HTR-8/SVneo (cell line): Measurements from ENCODE around the gene EVI5.
"Not testable (repeated sequence)": the region's sequence is repeated elsewhere in the genome, so short reads cannot be mapped to it uniquely, and the experiment has no call there.

ENCODE experiments used
- DNase-seq: peaks from one replicate; pipeline ENCODE4 v3.0.0; 2011; ENCODE audit warnings: low spot score, mixed read lengths; ENCODE audit not compliant: insufficient read length
- FAIRE-seq: peaks from 2 replicates; lab custom pipeline; 2011; peaks lifted over from hg19 to GRCh38; lab: Jason Lieb, UNC

The EVI5 gene

DNA sequence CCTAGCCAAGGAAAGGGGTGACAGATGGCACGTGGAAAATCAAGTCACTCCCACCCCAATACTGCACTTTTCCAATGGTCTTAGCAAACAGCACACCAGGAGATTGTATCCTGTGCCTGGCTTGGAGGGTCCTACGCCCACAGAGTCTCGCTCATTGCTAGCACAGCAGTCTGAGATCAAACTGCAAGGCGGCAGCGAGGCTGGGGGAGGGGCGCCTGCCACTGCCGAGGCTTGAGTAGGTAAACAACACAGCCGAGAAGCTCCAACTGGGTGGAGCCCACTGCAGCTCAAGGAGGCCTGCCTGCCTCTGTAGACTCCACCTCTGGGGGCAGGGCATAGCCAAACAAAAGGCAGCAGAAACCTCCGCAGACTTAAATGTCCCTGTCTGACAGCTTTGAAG is 195.5 kb downstream of the EVI5 start:
- DNase-seq, FAIRE-seq: not testable (repeated sequence)

DNA sequence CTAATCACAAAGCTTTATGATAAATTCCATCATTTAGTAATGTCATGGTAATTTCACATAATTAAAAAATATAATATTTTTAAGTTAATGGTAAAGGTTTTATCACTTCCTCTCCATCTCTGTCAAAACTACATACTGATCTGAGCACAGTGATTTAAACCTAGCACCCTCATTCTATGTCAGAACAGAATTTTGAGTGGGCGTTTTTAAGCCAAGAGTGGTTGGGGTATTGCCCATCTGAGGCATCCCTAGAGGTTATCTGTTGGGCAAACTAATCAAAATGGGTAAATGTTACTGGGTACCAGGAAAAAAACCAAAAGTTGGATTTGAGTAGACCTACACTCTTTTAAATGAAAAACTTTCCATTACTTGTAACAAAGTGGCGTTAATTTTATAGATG is 197.5 kb downstream of the EVI5 start:
- FAIRE-seq (no peak), DNase-seq (no peak)

DNA sequence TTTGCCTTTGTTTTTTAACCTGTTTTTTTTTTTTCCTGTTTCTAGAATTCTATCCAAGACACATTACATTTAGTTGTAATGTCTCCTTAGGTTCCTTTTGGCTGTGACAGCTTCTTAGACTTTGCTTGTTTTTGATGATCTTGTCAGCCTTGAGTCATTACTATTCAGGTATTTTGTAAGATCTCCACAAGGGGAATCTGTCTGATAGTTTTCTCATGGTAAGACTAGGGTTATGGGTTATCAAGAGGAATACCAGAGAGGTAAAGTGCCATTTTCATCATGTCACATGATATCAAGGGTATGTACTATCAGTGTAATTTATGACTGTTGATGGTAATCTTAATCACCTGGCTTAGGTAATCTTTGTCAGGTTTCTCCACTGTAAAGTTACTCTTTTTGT is 199.1 kb downstream of the EVI5 start:
- FAIRE-seq = peak; percentile 38
- DNase-seq = no peak

DNA sequence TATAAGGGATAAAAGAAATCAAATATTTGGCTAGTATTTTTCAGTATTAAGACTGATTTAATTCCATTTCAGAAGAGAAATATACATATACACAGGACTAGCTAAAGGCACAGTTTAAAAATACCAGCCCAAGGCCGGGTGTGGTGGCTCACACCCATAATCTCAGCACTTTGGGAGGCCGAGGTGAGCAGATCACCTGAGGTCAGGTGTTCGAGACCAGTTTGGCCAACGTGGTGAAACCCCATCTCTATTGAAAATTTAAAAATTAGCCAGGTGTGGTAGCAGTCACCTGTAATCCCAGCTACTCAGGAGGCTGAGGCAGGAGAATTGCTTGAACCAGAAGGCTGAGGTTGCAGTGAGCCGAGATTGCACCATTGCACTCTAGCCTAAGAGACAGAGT is 200.1 kb downstream of the EVI5 start:
- not testable (repeated sequence) for DNase-seq, FAIRE-seq

DNA sequence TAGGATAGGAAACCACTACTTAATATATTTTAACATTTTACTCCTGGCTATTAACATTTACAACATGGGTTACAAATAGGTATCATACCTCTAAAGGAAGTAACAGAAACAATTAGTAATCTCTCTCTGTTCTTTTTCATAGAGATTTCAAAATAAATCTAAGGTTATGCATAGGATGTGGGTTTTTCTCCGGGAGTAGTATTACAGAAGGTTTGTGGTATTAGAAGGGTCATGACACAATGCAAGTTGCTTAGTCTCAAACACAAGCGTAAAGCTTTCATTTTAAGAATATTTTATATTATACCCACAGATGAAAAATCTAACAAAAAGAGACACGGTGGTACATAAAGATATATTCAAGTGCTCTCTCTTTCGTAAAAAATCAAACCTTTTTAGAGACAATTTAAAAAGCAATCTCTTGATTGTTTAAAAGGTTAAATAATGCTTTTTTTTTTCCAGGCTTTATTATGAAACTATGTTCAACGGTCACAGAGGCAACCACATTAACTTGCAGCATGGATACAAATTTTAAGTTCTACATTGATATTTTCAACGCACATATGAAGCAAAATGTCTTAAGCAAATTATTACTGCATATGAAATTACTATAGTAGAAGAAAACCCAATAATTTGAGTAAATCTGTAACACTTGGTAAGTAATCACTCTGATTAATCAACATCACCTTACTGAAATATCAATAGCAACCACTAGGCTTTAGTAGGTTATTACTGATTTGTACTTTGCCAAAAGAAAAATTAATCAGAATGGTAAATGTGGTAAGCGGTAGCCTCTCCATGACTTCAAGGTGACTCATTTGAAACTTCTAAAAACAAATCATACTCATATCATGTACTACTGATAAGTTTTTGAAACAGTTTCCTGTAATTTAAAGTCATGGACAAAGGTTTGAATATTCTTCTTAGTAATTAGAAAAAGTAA is 200.8 kb downstream of the EVI5 start:
- FAIRE-seq = no peak

DNA sequence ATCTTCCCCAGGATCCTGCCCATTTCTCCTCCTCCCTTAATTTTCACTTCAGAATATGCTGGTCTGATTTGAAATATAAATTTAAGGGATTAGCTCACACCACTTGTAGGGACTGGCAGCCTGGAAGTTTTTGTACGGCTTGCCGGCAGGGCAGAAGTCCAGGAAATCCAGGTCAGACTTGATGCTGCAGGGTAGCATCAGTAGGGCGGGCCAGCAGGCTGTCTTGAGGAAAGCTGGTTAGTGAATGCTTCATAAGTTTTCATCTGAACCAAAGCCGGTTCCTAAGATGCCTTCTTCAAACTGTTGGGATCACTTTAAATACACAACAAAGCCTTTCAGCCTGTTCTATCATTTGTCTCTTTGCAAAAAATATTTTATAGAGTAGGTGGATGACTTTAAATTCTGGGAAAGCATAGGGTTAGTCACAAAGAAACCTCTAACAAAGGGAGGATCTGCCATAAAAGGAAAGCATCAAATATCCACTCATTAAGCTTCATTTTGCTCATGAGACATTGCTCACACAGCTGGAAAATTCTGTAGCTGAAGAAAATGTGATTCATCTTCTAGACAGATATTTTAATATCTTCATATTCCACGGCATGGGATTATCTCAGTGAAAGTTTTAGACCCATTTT is 207.5 kb downstream of the EVI5 start:
- DNase-seq = no peak

More for the DNA sequence above, 200.8 kb downstream of the EVI5 start:
- DNase-seq = peak; percentile 18

DNA sequence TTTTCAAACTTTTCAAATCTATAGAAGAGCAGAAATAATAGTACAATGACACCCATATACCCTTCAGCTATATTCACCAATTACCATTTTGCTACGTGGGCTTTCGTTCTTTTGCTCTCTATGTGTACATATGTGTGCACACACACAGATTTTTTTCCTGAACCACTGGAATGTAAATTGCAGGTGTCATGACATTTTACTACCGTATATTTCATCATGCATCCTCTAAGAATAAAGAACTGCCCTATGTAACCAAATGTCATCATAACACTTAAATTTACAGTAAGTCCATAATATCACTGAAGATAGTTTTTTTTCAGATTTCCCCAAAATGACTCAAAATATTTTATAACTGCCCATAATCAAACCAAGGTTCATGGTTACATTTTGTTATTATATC is 209.8 kb downstream of the EVI5 start:
- FAIRE-seq (no peak), DNase-seq (no peak)

More for the DNA sequence above, 207.5 kb downstream of the EVI5 start:
- FAIRE-seq = no peak

DNA sequence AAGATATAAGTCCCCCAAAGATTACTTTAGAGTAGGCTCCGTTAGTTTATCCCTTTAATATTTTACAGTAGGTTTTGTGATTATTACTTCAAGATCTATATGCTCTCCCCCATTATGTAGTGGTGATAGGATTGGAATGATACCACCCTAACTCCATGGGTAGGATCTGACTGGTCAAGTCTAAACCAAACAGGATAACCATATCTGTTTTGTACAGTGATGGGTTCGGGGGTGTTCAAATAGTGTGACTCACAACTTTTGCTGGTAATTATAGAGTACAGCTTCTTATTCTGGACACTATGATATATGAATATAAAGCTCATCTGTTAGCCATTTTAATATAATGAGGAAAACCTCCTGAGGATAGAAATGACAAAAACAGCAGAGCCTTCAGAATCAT is 212.4 kb downstream of the EVI5 start:
- FAIRE-seq (no peak), DNase-seq (no peak)

DNA sequence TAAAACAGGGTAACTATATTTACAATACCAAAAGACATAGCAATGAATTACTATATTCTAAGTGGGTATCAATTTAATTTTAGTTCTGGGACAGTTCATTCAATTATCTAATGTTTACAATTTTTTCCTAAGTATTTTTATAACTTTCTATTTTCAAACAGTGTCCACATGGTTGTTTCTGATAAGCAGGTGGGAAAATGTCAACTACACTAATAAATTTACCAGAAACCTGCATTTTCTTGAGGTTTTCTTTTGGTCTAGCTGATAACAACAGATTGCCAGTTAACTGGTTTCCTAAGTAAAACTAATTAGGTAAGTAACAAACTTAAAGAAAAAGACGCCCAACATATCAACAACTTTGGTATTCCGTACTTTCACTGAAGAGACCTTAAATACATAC is 213.3 kb downstream of the EVI5 start:
- no peak for FAIRE-seq
- no peak for DNase-seq

DNA sequence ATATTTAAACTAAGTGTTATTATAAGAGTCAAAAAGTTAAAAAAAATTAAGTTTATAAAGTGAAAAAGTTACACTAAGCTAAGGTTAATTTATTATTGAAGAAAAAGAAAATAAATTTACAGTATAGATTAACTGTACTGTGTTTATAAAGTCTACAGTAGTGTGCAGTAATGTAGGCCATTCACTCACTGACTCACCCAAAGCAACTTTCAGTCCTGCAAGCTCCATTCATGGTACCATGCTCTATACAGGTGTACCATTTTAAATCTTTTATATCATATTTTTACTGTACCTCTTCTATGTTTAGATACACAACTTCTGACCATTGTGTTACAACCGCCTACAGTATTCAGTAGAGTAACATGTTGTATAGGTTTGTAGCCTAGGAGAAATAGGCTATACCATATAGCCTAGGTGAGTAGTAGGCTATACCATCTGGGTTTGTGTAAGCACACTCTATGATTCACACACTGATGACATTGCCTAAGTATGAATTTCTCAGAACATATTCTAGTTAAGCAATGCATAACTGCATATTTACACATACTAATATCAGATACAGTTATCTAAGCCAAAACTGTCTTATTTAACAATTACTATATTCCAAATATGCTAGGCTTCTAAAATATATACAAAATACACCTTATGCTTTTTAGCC is 217.6 kb downstream of the EVI5 start:
- FAIRE-seq = no peak
- no peak for DNase-seq

DNA sequence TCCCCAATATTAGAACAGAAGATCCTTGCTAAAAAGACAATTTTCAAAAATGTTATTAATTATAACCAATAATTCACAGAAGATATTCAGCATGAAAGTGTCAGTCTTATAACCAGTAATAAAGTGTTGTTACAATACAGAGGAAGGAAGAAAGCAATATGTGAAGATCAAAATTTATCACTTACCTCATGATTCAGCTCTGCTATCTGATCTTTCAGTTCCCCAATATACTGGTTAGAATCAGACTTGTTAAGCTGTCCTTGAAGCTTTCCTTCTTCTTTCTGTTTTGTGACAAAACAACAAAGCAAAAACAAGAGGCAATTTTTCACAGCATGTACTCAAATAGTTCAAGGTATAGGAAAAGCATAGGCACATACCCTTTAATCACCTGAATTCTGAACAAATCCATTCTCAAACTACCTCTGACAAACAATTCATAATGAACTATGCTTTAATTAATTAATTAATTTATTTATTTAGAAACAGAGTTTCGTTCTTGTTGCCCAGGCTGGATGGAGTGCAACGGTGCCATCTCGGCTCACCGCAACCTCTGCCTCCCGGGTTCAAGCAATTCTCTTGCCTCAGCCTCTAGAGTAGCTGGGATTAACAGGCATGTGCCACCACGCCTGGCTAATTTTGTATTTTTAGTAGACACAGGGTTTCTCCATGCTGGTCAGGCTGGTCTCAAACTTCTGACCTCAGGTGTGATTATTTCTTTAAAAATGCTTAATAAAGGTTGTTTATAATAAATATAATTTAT is 221.3 kb downstream of the EVI5 start:
- FAIRE-seq (no peak), DNase-seq (no peak)

DNA sequence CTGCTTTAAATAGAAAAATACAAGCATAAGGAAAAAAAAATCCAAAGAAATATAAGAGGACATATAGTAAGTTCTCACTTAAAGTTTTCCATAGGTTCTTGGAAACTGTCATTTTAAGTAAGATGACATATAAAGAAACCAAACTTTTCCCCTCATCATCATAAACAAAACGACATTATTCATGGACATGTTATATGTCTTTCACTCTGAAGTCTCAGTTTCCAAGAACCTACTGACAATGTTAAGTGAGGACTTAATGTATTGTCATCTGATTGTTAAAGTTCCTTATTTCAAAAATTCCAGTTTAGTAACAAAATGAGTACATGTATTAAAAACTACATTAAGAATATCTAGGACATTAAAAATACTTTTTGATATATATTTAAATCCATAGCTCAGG is 228.6 kb downstream of the EVI5 start:
- FAIRE-seq (no peak), DNase-seq (no peak)

DNA sequence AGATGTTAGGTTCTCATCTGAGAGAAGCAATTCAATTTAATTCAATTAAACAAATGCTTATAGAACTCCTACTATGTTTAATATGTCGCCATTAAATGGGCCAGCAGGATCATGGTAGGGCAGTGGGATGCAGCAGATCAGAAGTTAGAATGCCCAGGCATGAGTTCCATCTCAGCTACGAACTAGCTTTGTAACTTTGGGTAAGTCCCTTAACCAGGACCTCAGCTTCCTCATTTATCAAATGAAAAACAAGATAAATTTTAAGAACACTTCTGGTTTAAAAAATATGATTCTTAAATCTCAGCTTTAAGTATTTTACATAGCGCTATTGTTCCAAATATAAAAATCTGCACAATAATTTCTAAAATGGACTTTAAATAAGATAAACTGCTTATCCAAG is 230.7 kb downstream of the EVI5 start:
- FAIRE-seq = no peak

DNA sequence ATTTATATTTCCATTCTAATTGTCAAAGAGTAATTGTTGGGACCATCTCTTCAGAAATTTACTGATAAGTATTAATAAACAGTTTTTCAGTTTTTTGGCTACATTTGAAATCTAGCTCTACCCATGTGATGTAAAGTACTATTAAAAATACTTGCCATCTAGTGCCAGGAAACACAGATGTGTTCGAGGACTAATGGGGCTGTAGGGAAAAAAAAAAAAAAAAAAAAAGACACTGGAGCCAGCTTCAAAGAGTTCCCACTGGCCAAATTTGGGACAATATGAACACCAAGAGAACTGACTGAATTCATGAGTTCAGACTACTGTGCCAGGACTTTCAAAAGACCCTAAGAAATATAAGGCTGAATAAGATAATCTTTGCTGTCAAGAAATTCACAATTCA is 233.0 kb downstream of the EVI5 start:
- DNase-seq (no peak), FAIRE-seq (no peak)

More for the DNA sequence above, 230.7 kb downstream of the EVI5 start:
- no peak for DNase-seq

DNA sequence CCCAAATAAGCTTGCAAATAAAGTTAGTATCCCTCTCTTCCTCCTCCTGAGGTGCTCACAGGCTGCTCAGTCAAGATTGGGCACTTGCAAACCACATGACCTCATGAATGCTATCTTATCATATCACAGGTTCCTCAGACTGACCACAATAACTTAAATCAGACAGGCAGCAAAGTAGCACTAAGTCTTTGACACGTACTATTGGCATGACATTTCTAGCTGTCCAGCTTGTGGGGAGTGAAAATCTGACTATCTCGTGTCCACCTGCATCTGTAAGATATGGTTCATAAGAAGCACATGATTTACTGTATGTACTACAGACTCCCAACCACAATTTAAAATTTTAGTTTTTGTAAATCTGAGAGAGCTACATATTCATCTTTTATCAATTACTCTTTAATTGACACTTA is 240.1 kb downstream of the EVI5 start:
- DNase-seq (no peak), FAIRE-seq (no peak)

DNA sequence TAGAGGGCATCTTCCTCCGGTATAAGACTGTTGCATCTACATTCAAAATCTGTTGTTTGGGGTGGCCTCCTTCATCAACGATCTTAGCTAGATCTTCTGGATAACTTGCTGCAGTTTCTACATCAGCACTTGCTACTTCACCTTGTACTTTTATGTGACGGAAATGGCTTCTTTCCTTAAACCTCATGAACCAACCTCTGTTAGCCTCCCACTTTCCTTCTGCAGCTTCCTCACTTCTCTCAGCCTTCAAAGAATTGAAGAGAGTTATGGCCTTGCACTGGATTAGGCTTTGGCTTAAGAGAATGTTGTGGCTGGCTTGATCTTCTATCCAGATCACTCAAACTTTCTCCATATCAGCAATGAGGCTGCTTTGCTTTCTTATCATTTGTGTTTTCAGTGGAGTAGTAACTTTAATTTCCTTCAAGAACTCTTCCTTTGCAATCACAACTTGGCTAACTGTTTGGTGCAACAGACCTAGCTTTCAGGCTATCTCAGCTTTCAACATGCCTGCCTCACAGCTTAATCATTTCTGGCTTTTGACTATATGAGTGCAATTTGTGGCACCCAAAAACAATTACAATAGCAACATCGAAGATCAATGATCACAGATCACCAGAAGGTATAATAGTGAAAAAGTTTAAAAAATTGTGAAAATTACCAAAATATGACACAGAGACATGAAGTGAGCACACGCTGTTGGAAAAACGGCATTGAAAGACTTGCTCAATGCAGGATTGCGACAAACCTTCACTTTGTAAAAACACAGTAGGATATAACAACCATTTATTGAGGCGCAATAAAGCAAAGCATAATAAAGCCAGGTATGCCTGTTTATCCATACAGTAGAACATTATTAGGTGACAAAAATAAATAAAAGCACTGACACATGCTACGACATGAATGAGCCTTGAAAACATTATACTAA is 241.5 kb downstream of the EVI5 start:
- FAIRE-seq (no peak), DNase-seq (no peak)

DNA sequence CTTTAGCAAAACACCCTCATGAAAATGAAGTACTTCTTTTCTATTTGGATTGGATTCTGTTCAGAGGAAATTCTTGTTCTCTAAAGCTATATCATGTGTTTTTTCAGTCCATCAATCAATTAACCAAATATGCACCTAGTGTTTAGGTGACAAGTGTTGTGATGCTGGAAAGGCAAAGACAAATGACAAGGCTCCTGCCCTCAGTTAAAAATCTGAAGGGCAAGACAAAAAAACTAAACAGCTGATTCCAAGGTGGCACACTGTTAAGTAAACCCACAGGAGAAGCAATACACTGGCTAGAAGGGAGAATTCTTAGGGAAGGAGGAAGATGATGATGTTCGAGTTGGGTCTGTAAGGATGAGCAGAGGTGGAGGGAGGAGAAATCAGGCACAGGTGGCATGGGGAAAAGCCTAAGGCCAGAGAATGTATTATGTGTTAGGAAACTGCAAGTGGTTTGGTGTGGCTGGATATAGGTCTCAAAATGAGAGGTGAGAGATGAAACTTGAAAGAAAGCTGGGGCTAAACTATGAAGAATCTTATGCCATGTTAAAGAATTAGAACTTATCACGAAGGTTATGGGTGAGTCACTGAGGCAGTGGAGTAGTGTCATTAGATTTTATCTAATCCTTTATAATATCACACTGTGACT is 246.4 kb downstream of the EVI5 start:
- FAIRE-seq (no peak), DNase-seq (no peak)

DNA sequence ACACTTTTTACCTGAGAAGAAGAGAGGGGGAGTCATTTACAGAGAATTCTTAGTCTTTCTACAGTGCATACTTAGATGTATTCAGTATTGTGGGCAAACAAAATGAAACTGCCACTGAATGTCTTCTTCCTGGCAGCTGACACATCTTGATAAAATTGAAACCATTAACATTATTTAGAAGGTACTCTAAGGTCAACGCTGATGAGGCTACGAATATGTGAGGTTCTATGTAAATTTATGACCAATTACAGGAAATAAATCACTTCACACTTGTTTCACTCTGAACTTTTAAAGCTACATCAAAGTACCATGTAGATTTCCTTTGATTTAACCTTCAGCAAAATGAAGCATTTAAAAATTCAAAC is 246.9 kb downstream of the EVI5 start:
- DNase-seq = no peak
- no peak for FAIRE-seq
